Mammary epithelial cell (primary cell): ENCODE measurements around the gene PCDHGA11.

Experiments
- EZH2 ChIP-seq: IDR thresholded peaks from 2 replicates; pipeline ENCODE4 v1.6.1; 2012; ENCODE audit warnings: low read length, inconsistent platforms, borderline replicate concordance
- TF ChIP-seq, protein P1 (sequence below), 2 donors: IDR thresholded peaks in 1 of 2; conservative IDR thresholded peaks in 1 of 2; 2 replicates each; pipeline ENCODE4 v1.5.1; 2011 to 2012; ENCODE audit warnings: inconsistent platforms in 2 of 2, low read length in 2 of 2, mild to moderate bottlenecking in 2 of 2, control low read depth in 1 of 2, low read depth in 1 of 2; ENCODE audit not compliant: insufficient read depth in 1 of 2; ENCODE audit errors: extremely low read depth in 1 of 2

GRCh38 chr5:141419074-141419880 is 1.6 kb upstream of the PCDHGA11 start:
- TF ChIP-seq, protein P1, sequence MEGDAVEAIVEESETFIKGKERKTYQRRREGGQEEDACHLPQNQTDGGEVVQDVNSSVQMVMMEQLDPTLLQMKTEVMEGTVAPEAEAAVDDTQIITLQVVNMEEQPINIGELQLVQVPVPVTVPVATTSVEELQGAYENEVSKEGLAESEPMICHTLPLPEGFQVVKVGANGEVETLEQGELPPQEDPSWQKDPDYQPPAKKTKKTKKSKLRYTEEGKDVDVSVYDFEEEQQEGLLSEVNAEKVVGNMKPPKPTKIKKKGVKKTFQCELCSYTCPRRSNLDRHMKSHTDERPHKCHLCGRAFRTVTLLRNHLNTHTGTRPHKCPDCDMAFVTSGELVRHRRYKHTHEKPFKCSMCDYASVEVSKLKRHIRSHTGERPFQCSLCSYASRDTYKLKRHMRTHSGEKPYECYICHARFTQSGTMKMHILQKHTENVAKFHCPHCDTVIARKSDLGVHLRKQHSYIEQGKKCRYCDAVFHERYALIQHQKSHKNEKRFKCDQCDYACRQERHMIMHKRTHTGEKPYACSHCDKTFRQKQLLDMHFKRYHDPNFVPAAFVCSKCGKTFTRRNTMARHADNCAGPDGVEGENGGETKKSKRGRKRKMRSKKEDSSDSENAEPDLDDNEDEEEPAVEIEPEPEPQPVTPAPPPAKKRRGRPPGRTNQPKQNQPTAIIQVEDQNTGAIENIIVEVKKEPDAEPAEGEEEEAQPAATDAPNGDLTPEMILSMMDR (conservative IDR thresholded peaks at IDR 0.05 in 1 of 2, IDR thresholded peaks at IDR 0.05 in 1 of 2; ENCODE audit: extremely low read depth in 1 of 2, insufficient read depth in 1 of 2, low read depth in 1 of 2, low read length in 2 of 2) = no peak
- TF ChIP-seq EZH2 = no peak
